ENCODE measurements around the gene FOXK1.

GRCh38 chr7:4791101-4791737 lies 109.1 kb downstream of the FOXK1 start:
- TF ChIP-seq CTCF (IDR thresholded peaks at IDR 0.05) (no peak), POLR2A (IDR thresholded peaks at IDR 0.05) (no peak)

Data from adrenal gland (tissue), 5 donors.